Measurements from ENCODE around the gene GDF10.

DNA sequence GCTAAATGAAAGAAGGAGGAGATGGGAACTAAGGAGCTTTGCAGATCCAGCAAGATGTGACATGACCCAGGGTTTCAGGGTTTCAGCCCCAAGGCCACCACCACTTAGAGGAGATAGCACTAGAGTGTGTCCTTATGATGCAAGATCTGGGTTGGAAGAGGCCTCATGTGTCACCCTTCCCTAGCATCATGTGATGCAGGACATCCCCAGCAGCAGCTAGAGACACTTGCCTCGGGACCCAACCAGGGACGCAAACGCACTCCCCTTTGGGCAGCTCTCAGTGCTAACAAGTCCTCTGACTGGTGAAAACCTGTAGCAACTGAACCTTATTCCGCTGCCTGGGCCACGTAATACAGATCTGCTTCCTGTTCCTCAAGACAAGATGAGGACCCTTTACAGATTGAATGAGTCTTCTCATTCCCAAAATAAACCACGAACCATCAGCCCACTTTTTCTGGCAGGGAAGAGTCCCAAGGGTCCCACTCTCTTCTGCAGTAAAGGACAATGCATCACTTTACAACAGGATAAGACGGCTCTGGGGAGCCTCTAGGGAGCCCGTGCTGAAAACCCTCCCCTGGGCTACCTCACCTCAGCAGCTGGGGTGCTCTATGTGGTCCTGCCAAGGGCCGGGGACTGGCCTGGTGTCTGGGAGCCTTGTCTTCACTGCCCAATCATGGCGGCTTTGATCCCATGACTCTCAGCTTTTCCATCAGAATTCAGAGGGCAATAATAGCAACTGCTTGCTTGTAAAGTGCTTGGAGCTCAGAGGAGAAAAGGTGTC is 44.8 kb upstream of the GDF10 start:
- TF ChIP-seq, protein P1, sequence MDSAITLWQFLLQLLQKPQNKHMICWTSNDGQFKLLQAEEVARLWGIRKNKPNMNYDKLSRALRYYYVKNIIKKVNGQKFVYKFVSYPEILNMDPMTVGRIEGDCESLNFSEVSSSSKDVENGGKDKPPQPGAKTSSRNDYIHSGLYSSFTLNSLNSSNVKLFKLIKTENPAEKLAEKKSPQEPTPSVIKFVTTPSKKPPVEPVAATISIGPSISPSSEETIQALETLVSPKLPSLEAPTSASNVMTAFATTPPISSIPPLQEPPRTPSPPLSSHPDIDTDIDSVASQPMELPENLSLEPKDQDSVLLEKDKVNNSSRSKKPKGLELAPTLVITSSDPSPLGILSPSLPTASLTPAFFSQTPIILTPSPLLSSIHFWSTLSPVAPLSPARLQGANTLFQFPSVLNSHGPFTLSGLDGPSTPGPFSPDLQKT (CRISPR knock-in tag; IDR thresholded peaks at IDR 0.05; ENCODE audit: borderline replicate concordance), result no peak
- no peak for TF ChIP-seq POGK (CRISPR knock-in tag; conservative IDR thresholded peaks at IDR 0.05)
- no peak for TF ChIP-seq ZNF143 (CRISPR knock-in tag; IDR thresholded peaks at IDR 0.05)
- no peak for TF ChIP-seq CTCF (CRISPR knock-in tag; IDR thresholded peaks at IDR 0.05)
- TF ChIP-seq HNRNPK (IDR thresholded peaks at IDR 0.05; ENCODE audit: low read depth, low read length, poor library complexity, severe bottlenecking), result no peak
- TF ChIP-seq ZNF281 (CRISPR knock-in tag; IDR thresholded peaks at IDR 0.05; ENCODE audit: borderline replicate concordance), result no peak
- no peak for TF ChIP-seq JUN (CRISPR knock-in tag; IDR thresholded peaks at IDR 0.05)
- TF ChIP-seq FOXK1 (CRISPR knock-in tag; IDR thresholded peaks at IDR 0.05; ENCODE audit: borderline replicate concordance, low read depth), result no peak
- TF ChIP-seq HDAC6 (IDR thresholded peaks at IDR 0.05; ENCODE audit: low read depth, low read length), result no peak
- no peak for TF ChIP-seq PRDM15 (CRISPR knock-in tag; IDR thresholded peaks at IDR 0.05)

Data from HepG2 (cell line).